H1 (cell line): ENCODE measurements around the gene TAF15.

Source experiments
- CBX8 ChIP-seq: fragments of 300-800, 300-1000 bp; sonication (generic); IDR thresholded peaks from 2 replicates; pipeline ENCODE4 v1.7.1; 2016; ENCODE audit warnings: low read depth, low read length, borderline replicate concordance
- CHD7 ChIP-seq: fragments of 300-600 bp; sonication (generic); IDR thresholded peaks from 2 replicates; pipeline ENCODE4 v1.7.1; 2012; ENCODE audit warnings: low read length, moderate library complexity, mild to moderate bottlenecking, inconsistent platforms; ENCODE audit not compliant: insufficient replicate concordance
- CTCF ChIP-seq, 3 experiments: IDR thresholded peaks; 1 replicate in 2 of 3; 2 replicates in 1 of 3; pipeline versions ENCODE4 v1.5.1 to v1.6.1; 2011; ENCODE audit warnings: low read length in 3 of 3, mild to moderate bottlenecking in 3 of 3, inconsistent platforms in 2 of 3, low read depth in 1 of 3, moderate library complexity in 1 of 3; ENCODE audit not compliant: insufficient read depth in 1 of 3; ENCODE audit errors: control extremely low read depth in 1 of 3
- EZH2 ChIP-seq: fragments of 200-600 bp; sonication (generic); IDR thresholded peaks from 2 replicates; pipeline ENCODE4 v1.7.1; 2012; ENCODE audit warnings: low read depth, mild to moderate bottlenecking, moderate library complexity, low read length, inconsistent platforms; ENCODE audit not compliant: severe bottlenecking
- FOSL1 ChIP-seq: IDR thresholded peaks from 2 replicates; pipeline ENCODE4 v1.6.1; 2011; ENCODE audit warnings: mild to moderate bottlenecking, low read depth, low read length, moderate library complexity; ENCODE audit not compliant: insufficient read depth
- MAX ChIP-seq: IDR thresholded peaks from 2 replicates; pipeline ENCODE4 v1.6.1; 2012; ENCODE audit warnings: inconsistent platforms
- POLR2A ChIP-seq, 2 experiments: IDR thresholded peaks; 1 replicate in 1 of 2; 2 replicates in 1 of 2; pipeline ENCODE4 v1.6.1; 2011; ENCODE audit warnings: low read depth in 2 of 2, low read length in 2 of 2, mild to moderate bottlenecking in 2 of 2; ENCODE audit errors: control extremely low read depth in 1 of 2
- RBBP5 ChIP-seq: IDR thresholded peaks from 2 replicates; pipeline ENCODE4 v1.7.1; 2012; ENCODE audit warnings: low read depth, mild to moderate bottlenecking, inconsistent platforms, low read length, moderate library complexity, borderline replicate concordance

- TF ChIP-seq CHD7, result no peak
- no peak for TF ChIP-seq POLR2A (IDR thresholded peaks at IDR 0.05; ENCODE audit: control extremely low read depth in 1 of 2, low read depth in 2 of 2, low read length in 2 of 2)
- TF ChIP-seq CBX8, result no peak
- no peak for TF ChIP-seq MAX
- TF ChIP-seq EZH2, result no peak
- TF ChIP-seq RBBP5, result no peak
- no peak for TF ChIP-seq CTCF (IDR thresholded peaks at IDR 0.05; ENCODE audit: control extremely low read depth in 1 of 3, insufficient read depth in 1 of 3, low read depth in 1 of 3, low read length in 3 of 3)
- TF ChIP-seq FOSL1, result no peak
These were observed 58.3 kb downstream of the TAF15 start for GRCh38 chr17:35867574-35867973.
